ENCODE results near the gene FOXP1.

DNA sequence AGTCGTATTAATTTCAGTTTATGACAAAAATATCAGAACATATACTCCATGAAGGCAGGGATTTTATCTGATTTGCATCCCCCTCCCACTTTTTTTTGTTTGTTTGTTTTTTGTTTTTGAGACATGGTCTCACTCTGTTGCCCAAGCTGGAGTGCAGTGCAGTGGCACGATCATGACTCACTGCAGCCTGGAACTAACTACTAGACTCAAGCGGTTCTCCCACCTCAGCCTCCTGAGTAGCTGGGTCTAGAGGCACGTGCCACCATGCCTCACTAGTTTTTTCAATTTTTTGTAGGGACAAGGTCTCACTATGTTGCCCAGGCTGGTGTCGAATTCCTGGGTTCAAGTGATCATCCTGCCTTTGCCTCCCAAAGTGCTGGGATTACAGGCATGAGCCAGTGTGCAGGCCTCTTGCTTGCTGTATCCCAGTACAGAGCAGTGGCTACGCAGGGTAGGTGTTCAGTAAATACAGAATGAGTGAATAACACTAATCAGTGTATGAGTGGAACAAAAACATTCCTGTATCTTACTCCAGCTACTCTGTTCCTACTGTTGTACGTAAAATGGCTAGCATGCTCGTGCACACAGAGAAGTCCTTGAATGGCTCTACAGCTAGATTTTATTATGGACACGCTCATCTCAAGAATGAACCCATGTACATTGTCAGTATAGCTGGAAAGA is 272.4 kb downstream of the FOXP1 start:
- TF ChIP-seq CTCF (optimal IDR thresholded peaks at IDR 0.05 in 1 of 3, IDR thresholded peaks at IDR 0.05 in 1 of 3, conservative IDR thresholded peaks at IDR 0.05 in 1 of 3; ENCODE audit: extremely low read depth in 1 of 3, insufficient read depth in 2 of 3, low read length in 3 of 3): no peak
- TF ChIP-seq EZH2 (IDR thresholded peaks at IDR 0.05; ENCODE audit: low read length): no peak

All from keratinocyte (primary cell).